GM18526 (cell line): ENCODE measurements around the gene TMEFF2.

Experiments
- POLR2A ChIP-seq: IDR thresholded peaks from 3 replicates; pipeline ENCODE4 v1.6.1; 2011; ENCODE audit not compliant: insufficient read length; ENCODE audit errors: extremely low read depth

TMEFF2 gene

GRCh38 chr2:191907545-191907944, 287.2 kb downstream of the TMEFF2 start:
- no peak for TF ChIP-seq POLR2A

- no peak for TF ChIP-seq POLR2A
These were observed 287.6 kb downstream of the TMEFF2 start for GRCh38 chr2:191907091-191907490.

- no peak for TF ChIP-seq POLR2A
These were observed 289.4 kb downstream of the TMEFF2 start for GRCh38 chr2:191905336-191905735.

- no peak for TF ChIP-seq POLR2A
These were observed 293.7 kb downstream of the TMEFF2 start for GRCh38 chr2:191901031-191901430.

- TF ChIP-seq POLR2A, result no peak
These were observed 295.3 kb downstream of the TMEFF2 start for GRCh38 chr2:191899410-191899809.
